ENCODE results near the gene KCNH2.
"Not testable (repeated sequence)": the region's sequence is repeated elsewhere in the genome, so short reads cannot be mapped to it uniquely, and the experiment has no call there.

The KCNH2 gene

DNA sequence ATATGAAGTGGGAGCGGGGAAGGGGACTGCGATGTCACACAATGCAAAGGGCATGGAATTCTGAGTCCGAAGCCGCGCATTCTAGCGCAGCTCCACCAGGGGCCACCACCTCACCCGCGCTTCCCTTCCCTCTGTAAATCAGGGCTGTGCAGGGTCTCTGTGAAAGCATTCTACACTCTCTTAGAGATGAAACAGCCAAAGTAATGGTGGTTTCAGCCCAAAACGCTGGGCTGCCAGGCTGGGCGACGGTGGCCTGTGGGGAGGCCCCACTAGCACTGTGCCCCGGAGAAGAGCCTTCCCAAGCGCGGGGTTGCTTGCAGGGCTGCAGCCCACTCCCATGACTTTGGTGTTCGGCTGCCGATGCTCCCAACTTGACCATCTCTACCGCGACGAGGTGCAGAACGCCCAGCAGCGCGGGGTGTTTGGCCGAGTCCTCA is 34.8 kb upstream of the KCNH2 start:
- in situ Hi-C loops (cut with MboI; ENCODE audit: low sequenced_read_pairs): no loop called here

DNA sequence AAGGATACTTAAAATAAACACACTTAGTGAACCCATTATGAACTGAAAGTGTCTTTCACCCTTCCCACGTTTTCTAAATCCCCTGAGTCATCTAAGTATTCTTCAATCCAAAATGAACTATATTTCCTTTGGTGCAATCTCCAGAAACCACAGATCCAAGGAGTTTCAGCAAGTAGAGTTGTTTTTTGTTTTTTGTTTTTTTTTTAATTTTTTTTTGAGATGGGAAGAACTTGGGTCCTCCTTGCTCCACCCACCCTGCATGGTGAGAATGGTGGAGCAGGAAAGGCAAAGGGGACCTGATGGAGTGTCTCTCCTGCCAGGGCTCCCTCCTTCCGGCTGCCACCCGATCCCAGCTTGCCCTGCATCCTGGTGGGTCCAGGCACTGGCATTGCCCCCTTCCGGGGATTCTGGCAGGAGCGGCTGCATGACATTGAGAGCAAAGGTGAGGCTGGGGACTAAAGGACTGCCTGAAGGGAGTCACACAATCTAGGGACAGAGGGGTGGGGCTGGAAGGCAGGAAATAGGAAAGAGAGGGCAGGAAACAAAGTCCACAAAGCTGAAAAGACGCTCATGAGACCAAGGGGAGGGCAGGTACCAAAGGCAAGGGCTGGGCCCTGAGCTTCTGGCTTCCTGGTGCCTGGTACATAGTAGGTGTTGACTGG is 34.0 kb upstream of the KCNH2 start:
- in situ Hi-C loops (cut with MboI; ENCODE audit: low sequenced_read_pairs): no loop called here

DNA sequence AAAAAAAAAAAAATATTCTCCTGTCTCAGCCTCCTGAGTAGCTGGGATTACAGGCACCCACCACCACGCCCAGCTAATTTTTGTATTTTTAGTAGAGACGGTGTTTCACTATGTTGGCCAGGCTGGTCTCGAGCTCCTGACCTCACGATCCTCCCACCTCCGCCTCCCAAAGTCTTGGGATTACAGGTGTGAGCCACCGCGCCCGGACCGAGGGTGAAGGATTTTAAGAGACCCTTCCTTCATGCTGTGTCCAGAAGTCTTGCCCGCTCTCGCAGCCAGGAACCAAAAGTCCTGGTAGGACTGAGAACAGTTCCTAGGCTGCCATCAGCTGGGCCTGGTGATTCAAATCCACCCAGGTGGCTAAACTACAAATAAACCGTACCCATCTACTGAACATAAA is 33.5 kb upstream of the KCNH2 start:
- in situ Hi-C loops (cut with MboI; ENCODE audit: low sequenced_read_pairs): not testable (repeated sequence)

DNA sequence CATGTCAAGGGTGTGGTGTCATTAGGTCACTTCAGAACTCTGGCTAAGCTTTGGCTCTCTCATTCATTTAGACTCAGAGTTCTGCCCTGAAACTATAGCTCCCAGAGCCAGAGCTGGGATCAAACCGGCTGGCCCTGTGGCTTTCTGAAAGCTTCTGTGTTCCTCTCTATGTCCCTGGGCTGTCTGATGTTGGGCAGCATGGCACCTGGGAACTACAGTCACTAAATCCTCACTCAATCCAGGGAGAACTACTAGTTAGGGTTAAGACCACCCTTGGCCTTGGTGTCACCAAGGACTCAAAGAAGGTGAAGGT is 32.9 kb upstream of the KCNH2 start:
- in situ Hi-C loops (cut with MboI; ENCODE audit: low sequenced_read_pairs): no loop called here

DNA sequence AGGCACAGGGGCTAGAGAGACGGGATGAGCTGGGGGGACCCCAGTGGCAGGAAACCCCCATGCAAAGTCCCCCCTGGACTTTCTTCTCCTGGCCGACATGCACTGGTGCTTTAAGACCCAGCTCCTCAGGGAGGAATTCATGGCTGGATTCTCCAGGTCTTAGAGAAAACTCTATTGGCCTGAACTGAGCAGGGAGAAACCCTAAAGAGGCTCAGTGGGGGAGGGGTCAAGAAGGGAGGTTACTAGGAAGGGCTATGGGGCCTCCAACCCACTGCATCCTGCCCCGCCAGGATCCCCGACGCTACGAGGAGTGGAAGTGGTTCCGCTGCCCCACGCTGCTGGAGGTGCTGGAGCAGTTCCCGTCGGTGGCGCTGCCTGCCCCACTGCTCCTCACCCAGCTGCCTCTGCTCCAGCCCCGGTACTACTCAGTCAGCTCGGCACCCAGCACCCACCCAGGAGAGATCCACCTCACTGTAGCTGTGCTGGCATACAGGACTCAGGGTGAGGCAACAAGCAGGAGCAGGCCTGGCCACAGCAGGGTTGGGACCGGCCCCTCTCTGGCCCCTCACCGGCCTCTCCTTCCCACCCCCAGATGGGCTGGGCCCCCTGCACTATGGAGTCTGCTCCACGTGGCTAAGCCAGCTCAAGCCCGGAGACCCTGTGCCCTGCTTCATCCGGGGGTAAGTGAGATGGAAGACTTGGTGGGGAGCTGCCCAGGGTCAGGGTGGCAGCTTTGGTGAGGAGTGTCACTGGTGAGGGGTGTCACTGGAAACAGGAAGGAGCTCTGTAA is 32.4 kb upstream of the KCNH2 start:
- in situ Hi-C loops (cut with MboI; ENCODE audit: low sequenced_read_pairs): no loop called here

DNA sequence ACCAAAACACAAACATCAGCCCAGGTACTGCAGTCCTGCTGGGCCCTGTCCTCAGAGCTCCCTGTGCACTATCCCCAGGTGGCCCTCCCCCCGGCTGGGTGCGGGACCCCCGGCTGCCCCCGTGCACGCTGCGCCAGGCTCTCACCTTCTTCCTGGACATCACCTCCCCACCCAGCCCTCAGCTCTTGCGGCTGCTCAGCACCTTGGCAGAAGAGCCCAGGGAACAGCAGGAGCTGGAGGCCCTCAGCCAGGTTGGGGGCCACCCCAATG is 31.9 kb upstream of the KCNH2 start:
- in situ Hi-C loops (cut with MboI; ENCODE audit: low sequenced_read_pairs): no loop called here

DNA sequence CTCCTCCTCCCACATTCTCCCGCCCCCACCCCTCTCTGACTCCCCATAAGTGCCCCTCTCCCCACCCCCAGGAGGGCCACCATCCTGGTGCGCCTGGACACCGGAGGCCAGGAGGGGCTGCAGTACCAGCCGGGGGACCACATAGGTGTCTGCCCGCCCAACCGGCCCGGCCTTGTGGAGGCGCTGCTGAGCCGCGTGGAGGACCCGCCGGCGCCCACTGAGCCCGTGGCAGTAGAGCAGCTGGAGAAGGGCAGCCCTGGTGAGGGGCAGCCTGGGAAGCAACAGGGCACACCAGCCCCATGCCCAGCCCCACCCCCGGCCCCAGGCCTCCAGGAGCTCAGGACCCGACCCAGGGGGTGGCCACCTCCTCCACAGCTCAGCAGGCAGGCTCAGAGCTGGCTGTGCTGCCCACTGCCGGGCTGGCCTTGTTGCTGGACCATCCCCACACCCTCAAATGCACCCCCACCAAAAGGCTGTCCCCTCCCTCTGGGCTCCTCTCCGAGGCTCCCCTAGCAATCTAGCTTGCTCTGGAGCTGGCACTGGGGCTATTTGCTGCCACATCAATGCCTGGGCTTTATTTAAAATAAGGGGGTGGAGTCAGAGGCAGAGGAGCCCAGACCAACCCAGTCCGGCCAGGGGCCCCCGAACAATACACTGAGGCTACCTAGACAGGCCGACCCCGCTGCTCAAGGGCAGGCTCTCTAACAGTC is 31.4 kb upstream of the KCNH2 start:
- in situ Hi-C loops (cut with MboI; ENCODE audit: low sequenced_read_pairs): no loop called here

DNA sequence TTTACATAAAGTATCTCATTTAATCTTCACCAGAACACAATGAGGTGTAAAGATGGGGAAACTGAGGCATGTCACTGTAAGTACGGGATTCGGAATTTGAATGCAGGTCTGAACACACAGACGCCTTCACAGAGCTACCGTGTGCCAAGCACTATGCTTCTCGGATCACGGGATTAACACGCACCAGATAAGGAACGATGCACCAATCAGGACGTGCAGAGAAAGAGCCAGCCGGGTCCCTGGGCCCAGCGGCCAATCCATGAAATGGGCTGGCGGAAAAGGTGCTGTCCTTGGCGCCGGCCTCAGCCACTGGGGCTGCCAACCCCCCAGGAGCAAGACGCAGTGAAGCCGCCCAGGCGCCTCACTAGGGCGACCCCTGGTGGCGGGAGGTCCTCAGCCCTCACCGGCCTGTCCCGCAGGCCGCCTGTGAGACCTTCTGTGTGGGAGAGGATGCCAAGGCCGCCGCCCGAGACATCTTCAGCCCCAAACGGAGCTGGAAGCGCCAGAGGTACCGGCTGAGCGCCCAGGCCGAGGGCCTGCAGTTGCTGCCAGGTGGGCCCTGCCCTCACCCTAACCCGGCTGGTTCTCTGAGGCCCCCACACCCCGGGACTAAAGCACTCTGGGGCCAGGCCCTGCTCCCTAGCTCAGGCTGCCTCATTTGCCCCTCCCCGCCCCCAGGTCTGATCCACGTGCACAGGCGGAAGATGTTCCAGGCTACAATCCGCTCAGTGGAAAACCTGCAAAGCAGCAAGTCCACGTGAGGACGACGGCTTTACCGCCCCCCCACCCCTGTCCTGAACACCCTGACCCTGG is 30.6 kb upstream of the KCNH2 start:
- in situ Hi-C loops (cut with MboI; ENCODE audit: low sequenced_read_pairs): no loop called here

DNA sequence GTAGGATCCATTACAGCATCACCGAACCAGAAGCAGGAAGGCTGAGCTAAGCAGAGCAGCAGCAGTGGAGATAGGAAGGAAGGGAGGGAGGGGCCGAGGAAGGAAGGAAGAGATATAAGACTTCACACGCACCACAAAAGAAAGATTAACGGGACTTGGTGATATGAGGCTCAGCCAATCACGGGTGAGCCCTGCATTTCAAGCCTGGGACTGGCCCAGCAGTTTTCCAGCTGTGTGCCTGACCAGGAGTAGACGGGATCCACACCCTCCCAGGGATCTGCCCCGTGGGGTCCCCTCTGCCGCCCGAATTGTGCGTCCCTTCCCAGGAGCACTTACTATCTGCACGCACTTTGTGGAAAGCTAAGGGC is 30.0 kb upstream of the KCNH2 start:
- in situ Hi-C loops (cut with MboI; ENCODE audit: low sequenced_read_pairs): no loop called here

DNA sequence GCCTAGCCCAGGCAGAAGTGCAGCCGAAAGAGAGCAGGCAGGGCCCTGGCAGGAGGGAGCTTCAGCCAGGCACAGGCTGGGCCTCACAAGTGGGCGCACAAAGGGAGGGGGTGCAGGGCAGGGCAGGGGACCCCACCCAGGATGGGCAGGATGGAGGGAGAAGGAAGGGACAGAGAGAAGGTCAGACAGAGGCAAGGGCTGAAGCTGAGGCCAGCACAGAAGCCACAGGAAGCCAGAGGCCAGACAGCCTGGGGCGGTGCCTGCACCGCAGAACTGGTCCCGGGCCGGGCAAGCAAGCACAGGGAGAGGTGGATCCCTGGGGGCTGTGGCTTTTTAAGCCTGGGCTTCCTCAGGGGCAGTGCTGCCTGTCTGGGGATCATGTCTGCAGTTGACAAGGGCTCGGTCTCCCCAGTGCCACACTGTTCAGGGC is 29.4 kb upstream of the KCNH2 start:
- in situ Hi-C loops (cut with MboI; ENCODE audit: low sequenced_read_pairs): no loop called here

DNA sequence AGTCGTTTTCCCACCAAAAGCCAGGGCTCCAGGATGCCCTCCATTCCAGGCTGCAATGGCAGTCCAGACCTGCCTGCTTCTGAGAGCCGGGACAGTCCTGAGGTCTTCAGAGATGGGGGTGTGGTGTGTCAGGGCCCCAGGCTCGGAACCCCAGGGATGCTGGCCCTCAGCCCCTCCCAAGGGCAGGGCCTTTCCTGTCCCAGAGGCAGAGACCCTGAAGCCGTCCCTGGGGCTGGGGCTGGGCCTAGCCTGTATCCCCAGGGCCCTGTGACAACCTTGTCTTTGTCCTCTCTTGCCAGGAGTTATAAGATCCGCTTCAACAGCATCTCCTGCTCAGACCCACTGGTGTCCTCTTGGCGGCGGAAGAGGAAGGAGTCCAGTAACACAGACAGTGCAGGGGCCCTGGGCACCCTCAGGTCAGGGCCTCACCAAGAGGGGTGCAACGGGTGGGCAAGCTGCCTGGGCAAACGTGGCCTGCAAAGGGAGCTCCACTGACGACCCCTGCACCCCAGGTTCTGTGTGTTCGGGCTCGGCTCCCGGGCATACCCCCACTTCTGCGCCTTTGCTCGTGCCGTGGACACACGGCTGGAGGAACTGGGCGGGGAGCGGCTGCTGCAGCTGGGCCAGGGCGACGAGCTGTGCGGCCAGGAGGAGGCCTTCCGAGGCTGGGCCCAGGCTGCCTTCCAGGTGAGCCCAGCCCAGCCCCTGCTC is 28.6 kb upstream of the KCNH2 start:
- in situ Hi-C loops (cut with MboI; ENCODE audit: low sequenced_read_pairs): no loop called here

DNA sequence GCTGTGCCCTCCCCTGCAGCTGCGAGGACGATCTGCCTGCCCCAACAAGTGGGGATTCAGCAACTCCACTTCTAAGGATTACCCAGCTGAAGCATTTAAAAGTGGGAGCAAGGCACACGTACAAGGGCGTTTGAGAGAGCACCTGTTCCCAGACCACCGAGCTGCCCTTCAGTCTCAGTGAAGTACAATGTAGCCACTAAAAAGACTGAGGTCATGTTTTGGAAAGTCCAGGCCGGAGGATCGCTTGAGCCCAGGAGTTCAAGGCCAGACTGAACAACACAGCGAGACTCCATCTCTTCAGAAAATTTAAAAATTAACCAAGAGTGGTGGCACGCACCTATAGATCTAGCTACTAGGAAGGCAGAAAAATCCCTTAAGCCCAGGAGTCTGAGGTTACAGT is 27.4 kb upstream of the KCNH2 start:
- in situ Hi-C loops (cut with MboI; ENCODE audit: low sequenced_read_pairs): no loop called here

DNA sequence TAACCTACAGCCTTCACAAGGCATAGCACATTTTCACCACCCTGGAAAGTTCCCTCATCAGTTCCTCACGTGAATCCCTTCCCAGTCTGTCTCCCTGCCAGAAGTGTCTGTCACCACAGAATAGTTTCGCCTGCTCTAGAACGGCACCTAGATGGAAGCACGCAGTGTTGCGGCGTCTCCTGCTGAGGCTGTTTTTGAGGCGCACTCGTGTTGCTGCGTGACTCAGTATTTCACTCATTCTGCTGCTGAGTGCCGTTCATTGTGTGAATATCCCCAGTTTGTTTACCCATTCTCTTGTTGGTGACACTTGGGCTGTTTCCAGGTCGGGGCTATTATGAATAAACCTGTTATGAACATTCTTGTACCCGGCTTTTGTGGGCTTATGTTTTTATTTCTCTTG is 25.5 kb upstream of the KCNH2 start:
- in situ Hi-C loops (cut with MboI; ENCODE audit: low sequenced_read_pairs): no loop called here

DNA sequence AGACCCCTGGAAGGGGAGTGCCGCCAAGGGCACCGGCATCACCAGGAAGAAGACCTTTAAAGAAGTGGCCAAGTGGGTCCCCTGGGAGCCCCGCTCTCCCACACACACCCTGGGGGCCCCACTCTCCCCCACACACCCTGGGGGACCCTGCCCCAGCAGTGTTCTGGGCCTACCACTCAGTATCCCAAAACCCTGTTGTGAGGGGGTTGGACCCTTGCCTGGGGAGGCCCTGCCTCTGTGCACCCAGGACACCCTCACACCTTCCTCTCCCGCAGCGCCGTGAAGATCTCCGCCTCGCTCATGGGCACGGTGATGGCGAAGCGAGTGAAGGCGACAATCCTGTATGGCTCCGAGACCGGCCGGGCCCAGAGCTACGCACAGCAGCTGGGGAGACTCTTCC is 23.4 kb upstream of the KCNH2 start:
- in situ Hi-C loops (cut with MboI; ENCODE audit: low sequenced_read_pairs): no loop called here

DNA sequence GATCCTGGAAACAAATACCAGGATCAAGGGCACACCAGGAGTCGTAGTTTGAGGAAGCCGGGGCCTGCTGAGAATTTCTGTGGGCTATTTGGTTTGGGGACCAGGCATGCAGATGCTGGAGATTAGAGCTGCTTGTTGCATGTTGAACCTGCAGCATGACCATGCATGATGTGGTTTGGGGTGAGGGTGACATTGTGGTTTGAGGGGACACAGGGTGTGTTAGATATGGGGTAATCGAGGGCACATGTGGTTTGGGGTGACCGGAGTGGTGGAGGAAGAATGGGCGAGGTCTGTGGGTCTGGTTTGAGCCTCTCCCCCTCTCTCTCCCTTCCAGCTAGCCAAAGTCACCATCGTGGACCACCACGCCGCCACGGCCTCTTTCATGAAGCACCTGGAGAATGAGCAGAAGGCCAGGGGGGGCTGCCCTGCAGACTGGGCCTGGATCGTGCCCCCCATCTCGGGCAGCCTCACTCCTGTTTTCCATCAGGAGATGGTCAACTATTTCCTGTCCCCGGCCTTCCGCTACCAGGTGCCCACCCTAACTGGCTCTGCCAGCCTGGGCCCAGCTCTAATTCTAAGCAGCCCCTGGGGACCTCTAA is 22.9 kb upstream of the KCNH2 start:
- in situ Hi-C loops (cut with MboI; ENCODE audit: low sequenced_read_pairs): no loop called here

DNA sequence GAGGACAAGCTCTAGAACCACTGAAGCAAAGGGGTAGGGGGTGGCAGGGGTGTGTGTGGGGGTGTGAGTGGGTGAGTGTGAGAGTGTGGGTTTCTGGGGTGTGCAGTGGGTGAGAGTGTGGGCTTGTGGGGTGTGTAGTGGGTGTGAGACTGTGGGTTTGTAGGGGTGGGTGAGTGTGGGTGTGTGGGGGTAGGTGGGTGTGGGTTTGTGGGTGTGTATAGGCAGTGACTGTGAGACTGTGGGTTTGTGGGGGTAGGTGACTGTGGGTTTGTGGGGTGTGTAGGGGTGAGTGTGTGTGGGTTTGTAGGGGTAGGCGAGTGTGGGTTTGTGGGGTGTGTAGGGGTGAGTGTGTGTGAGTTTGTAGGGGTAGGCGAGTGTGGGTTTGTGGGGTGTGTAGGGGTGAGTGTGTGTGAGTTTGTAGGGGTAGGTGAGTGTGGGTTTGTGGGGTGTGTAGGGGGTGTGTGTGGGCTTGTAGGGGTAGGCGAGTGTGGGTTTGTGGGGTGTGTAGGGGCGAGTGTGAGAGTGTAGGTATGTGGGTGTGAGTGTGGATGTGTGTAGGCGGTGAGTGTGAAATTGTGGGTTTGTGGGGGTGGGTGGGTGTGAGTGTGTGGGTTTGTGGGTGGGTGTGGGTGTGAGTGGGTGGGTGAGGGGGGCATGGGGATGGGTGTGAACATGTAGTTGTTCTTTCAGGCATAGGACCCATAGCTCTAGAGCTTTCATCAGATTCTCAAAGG is 21.5 kb upstream of the KCNH2 start:
- in situ Hi-C loops (cut with MboI; ENCODE audit: low sequenced_read_pairs): no loop called here

DNA sequence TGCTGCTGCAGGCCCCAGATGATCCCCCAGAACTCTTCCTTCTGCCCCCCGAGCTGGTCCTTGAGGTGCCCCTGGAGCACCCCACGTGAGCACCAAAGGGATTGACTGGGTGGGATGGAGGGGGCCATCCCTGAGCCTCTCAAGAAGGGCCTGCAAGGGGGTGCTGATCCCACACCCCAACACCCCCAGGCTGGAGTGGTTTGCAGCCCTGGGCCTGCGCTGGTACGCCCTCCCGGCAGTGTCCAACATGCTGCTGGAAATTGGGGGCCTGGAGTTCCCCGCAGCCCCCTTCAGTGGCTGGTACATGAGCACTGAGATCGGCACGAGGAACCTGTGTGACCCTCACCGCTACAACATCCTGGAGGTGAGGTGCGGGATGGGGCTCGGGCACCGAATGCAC is 20.9 kb upstream of the KCNH2 start:
- in situ Hi-C loops (cut with MboI; ENCODE audit: low sequenced_read_pairs): no loop called here

DNA sequence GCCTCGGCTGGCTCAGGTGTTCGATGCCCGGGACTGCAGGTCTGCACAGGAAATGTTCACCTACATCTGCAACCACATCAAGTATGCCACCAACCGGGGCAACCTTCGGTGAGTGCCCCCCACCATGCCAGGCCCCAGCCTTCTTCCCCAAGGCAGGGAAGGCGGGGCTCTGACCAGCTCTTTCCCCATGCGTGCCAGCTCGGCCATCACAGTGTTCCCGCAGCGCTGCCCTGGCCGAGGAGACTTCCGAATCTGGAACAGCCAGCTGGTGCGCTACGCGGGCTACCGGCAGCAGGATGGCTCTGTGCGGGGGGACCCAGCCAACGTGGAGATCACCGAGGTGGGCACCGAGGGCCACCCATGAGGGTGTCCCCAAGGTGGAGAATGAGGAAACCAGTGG is 20.2 kb upstream of the KCNH2 start:
- in situ Hi-C loops (cut with MboI; ENCODE audit: low sequenced_read_pairs): no loop called here

DNA sequence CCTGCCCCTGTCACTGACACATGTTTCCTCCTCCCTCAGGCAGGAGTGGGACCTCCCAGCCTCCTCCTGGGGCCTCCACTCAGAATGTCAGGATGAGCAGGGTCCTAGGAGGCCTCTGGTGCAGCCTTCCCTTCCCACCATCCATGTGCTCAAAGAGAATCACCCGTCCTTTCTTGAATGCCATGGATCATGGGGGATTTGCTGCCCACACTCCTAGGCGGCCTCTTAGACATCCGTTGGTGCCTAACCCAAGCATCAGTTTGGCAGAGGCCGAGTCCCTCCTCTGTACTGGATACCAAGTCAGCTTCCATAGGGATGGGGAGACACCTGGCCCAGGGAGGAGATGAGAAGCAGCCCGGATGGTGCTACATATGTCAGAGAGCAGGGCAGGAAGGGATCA is 19.7 kb upstream of the KCNH2 start:
- in situ Hi-C loops (cut with MboI; ENCODE audit: low sequenced_read_pairs): no loop called here

DNA sequence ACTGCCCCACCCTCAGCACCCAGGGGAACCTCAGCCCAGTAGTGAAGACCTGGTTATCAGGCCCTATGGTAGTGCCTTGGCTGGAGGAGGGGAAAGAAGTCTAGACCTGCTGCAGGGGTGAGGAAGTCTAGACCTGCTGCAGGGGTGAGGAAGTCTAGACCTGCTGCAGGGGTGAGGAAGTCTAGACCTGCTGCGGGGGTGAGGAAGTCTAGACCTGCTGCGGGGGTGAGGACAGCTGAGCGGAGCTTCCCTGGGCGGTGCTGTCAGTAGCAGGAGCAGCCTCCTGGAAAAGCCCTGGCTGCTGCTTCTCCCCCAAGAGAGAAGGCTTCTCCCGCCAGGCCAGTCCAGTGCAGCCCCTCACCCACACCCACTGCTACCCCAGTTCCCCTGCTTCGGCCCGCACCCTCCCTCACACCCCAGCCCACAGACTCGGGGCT is 19.0 kb upstream of the KCNH2 start:
- in situ Hi-C loops (cut with MboI; ENCODE audit: low sequenced_read_pairs): no loop called here
